Measurements from ENCODE around the gene TMEM221.

TMEM221 gene

GRCh38 chr19:17473041-17473440, 24.6 kb upstream of the TMEM221 start:
- peak in 1 of 2 experiments; percentile 62 for DNase-seq (ENCODE audit: low read depth in 2 of 2)

GRCh38 chr19:17471410-17472125, 23.1 kb upstream of the TMEM221 start:
- DNase-seq (ENCODE audit: low read depth in 2 of 2), result no peak

- DNase-seq (ENCODE audit: low read depth in 2 of 2), result peak; percentile 97 to 98
These were observed 21.8 kb upstream of the TMEM221 start, which contains the start of gene SLC27A1 for GRCh38 chr19:17470068-17470841. TSS of gene SLC27A1 (plus strand) at chr19:17470524. CDS start at chr19:17470541, 17 bp downstream.

DNA sequence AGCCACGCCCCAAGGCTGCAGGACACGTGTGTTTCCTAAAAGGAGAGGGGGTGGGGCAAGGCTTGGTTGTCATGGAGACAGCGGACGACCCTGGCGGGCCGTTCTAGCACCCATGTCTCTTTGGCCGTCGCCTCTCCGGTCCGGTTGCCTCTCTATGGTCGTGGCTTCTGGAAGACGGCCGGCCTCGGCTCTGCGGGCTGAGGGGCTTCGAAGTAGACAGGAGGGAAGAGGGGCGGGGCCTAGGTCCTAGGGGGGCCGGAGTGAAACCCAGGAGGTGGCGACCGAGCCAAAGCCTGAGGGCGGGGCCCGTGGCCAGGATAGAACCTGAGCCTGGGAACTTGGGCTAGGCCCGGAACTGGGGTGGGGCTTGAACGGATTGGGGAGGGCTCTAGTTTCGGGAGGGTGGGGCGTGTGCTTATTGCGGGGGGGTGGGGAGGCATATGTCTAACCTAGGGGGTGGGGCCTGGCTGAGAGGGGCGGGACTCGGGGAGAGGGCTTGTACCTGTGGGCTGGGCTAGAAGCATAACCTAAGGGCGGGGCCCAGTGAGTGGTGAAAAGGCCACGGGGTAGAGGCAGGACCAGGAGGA, 21.1 kb upstream of the TMEM221 start:
- peak; percentile 88 for DNase-seq (ENCODE audit: low read depth in 2 of 2)

DNA sequence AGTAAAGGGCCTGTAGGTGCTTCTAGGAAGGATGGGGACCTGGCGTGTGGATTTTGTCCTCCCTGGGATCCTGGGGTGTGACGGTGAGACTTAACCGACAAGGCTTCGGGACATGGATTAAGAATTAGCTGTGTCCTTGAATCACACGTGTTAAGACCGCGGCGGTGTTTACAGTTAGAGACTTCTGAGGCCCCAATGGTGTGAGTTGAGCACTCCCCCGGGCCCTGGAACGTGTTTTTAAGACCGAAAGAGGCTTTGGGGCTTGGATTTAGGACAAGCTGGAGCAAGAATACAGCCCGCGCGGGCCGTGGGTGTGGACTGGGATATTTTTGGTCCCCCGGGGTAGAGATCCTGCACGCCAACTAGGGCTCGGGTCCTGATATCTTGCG, 20.6 kb upstream of the TMEM221 start:
- no peak for DNase-seq (ENCODE audit: low read depth in 2 of 2)

- DNase-seq (ENCODE audit: low read depth in 2 of 2), result no peak
These were observed 20.0 kb upstream of the TMEM221 start for GRCh38 chr19:17468302-17469091.

GRCh38 chr19:17467471-17468301, 19.2 kb upstream of the TMEM221 start:
- DNase-seq (ENCODE audit: low read depth in 2 of 2), result no peak

- no peak for DNase-seq (ENCODE audit: low read depth in 2 of 2)
These were observed 18.0 kb upstream of the TMEM221 start for GRCh38 chr19:17466487-17466850.

DNA sequence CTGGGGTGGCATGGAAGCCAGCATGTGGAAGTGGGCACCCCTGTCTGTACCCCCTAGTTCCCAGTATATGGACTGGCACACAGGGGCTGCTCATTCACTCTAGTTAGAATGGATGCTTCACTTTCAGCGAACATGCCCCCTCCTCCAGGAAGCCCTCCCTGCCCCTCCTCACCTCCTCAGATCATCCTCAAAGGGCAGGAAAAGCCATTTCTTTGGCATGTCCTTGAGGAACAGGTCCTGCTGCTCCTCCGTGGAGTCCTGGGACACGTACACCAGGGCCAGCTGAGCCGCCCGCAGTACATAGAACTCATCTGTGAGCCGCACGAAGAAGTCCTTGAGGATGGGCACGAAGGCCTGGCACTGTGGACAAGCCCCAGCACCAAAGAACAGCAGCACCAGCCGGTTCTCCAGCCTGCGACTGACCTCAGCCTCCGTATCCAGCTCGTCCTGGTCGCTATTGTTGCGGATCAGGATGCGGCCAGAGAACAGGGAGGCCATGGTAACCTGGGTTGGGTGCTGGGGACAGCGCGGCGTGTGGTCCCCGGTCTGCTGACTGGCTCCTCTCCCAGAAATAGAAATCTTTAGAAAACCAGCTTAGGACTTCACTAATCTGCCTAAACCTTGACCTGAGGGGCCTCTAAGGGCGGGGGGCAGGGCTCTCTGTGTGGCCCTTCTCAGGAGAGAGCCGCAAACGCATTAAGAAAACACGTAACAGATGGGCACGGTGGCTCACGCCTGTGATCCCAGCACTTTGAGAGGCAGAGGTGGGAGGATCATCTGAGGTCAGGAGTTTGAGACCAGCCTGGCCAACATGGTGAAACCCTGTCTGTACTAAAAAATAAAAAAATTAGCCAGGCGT, 12.1 kb upstream of the TMEM221 start, which contains the start of gene NXNL1:
TSS of gene NXNL1 (minus strand) at position 555 of the 859 bp plus-strand sequence. CDS start at position 498, 57 bp downstream.
- DNase-seq (ENCODE audit: low read depth in 2 of 2), result no peak

DNA sequence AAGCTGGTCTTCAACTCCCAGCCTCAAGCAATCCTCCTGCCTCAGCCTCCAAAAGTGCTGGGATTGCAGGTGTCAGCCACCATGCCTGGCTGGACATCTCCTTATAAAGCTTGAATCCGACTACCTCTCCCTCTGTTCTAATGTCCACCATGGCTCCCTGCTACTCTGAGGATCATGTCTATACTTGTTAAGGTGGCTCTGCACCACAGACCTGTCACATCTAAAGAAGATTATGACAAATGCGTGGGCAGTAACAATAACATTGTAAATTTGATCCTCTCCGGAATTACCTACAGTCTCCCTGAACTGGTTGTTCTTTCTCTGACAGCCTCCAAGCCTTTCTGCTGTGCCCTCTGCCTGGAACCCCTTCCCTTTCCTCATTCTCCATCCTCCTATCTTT, 10.5 kb upstream of the TMEM221 start:
- no peak for DNase-seq (ENCODE audit: low read depth in 2 of 2)

GRCh38 chr19:17457616-17458015, 9.1 kb upstream of the TMEM221 start:
- no peak for DNase-seq (ENCODE audit: low read depth in 2 of 2)

- DNase-seq (ENCODE audit: low read depth in 2 of 2), result no peak
These were observed 7.7 kb upstream of the TMEM221 start for GRCh38 chr19:17456127-17456526.

GRCh38 chr19:17455308-17456123, 7.0 kb upstream of the TMEM221 start:
- no peak for DNase-seq (ENCODE audit: low read depth in 2 of 2)

DNA sequence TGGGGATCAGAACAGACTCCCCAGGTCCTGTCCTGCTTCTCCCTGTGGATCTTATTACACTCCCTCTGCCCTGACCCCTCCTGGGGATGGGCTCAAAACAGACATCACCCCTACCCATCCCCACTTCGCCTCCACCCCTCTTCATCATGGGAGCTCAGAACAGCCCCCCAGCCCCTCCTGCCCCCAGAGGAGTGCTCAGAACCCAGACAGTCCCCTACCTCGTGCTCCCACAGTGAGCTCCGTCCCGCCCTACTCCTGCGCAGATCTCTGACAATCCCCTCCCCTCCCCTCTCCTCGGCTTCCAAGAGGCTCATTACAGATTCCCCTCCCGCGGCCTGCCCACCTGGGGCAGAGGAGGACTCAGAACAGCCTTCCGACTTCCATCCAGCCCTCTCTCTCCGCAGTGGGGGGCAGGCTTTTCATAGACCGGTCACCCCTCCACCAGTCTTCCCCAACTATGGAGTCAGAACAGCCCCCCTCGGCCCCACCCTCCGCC, 6.2 kb upstream of the TMEM221 start:
- no peak for DNase-seq (ENCODE audit: low read depth in 2 of 2)

DNA sequence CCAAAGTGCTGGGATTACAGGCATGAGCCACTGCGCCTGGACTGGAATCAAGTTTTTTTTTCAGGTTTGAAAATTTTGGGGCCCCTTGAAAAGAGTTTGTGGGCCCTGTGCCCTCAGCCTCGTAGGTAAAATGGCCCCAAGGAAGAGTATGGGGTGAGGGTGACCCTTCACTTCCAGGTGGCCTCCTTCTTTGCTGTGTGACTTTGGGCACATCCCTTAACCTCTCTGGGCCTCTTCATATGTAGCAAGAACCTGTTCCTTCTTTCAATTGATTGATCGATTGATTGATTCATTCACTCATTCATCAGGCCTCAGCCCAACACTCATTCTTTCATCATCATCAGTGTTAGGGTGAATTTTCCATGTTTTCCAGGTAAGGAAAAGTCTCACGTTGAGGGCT, 3.4 kb upstream of the TMEM221 start:
- DNase-seq (ENCODE audit: low read depth in 2 of 2), result no peak

DNA sequence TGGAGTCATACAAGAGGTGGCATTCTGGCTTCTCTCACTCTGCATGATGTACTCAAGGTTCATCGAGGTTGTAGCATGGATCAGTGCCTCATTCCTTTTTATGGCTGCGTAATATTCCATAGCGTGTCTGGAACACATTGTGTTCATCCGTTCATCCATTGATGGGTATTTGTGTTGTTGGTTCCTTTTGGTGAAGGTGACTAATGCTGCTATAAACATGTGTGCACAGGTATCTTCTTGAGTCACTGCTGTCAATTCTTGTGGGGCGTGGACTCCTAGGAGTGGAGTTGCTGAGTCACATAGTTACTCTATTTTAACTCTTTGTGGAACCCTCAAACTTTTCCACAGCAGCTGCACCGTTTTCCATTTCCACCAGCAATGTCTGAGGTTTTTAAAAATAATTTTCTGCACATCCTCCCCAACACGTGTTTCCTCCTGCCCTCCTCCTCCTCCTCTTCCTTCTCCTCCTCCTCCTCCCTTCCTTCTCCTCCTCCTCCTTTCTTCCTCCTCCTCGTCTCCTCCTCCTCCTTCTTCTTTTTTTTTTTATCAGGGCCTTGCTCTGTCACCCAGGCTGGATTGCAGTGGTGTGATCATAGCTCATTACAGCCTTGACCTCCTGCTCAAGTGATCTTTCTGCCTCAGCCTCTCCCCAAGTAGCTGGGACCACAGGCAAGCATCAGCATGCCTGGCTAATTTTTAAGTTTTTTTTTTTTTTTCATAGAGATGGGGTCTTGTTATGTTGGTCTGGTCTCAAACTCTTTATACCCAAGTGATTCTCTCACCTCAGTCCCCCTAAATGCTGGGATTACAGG, 2.0 kb upstream of the TMEM221 start:
- no peak for DNase-seq (ENCODE audit: low read depth in 2 of 2)

GRCh38 chr19:17447704-17448130, 751 bp downstream of the TMEM221 start:
- DNase-seq (ENCODE audit: low read depth in 2 of 2), result no peak

DNA sequence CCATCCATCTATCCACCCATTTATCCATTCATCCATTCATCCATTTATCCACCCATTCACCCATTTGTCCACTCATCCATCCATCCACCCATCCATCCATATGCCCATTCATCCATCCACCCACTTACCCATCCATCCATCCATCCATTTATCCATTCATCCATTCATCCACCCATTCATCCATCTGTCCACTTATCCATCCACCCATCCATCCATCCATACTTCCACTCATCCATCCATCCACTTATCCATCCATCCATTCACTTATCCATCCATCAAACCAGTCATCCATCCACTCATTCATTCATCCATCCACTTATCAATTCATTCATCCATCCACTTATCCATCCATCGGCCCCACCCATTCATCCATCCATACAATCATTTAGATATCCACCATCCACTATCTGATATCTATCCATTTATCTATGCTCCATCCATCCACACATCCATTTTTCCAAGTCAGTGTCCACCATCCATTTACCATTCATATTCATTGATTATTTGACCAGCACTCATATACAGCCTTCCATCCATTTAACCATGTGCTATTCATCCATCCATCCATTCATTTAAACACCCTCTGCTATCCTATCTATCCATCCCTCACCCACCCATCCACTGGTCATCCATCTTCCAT, 2.8 kb downstream of the TMEM221 start:
- no peak for DNase-seq (ENCODE audit: low read depth in 2 of 2)

Data from fibroblast of skin of left biceps (primary cell).